HG03045 (cell line): ENCODE results near the gene STK32B.
"Not testable (repeated sequence)": the region's sequence is repeated elsewhere in the genome, so short reads cannot be mapped to it uniquely, and the experiment has no call there.

Experiments
- ATAC-seq: cut with Tn5 transposase; IDR thresholded peaks from one replicate; pipeline ENCODE4 v1.9.1; 2021; ENCODE audit warnings: mild to moderate bottlenecking, moderate library complexity; ENCODE audit not compliant: unreplicated experiment

Gene STK32B

GRCh38 chr4:5051278-5052203 lies at the start of gene STK32B:
Gene STK32B (plus strand): TSS chr4:5051480.
- no peak for ATAC-seq

- not testable (repeated sequence) for ATAC-seq
These were observed 49.6 kb upstream of the STK32B start for GRCh38 chr4:5001641-5002040.

- ATAC-seq, result no peak
These were observed 47.9 kb upstream of the STK32B start for GRCh38 chr4:5003372-5003857.

GRCh38 chr4:5003918-5004317 lies 47.4 kb upstream of the STK32B start:
- ATAC-seq, result no peak

- ATAC-seq, result no peak
These were observed 46.8 kb upstream of the STK32B start for GRCh38 chr4:5004496-5004895.

GRCh38 chr4:5006932-5007331 lies 44.3 kb upstream of the STK32B start:
- ATAC-seq, result not testable (repeated sequence)

GRCh38 chr4:5009796-5010195 lies 41.5 kb upstream of the STK32B start:
- no peak for ATAC-seq

GRCh38 chr4:5010984-5011383 lies 40.3 kb upstream of the STK32B start:
- no peak for ATAC-seq

- no peak for ATAC-seq
These were observed 38.9 kb upstream of the STK32B start for GRCh38 chr4:5012244-5012898.

GRCh38 chr4:5012958-5013357 lies 38.3 kb upstream of the STK32B start:
- no peak for ATAC-seq

GRCh38 chr4:5014007-5014682 lies 37.1 kb upstream of the STK32B start:
- no peak for ATAC-seq

- no peak for ATAC-seq
These were observed 33.2 kb upstream of the STK32B start for GRCh38 chr4:5018096-5018495.

GRCh38 chr4:5018603-5019002 lies 32.7 kb upstream of the STK32B start:
- ATAC-seq, result no peak

- ATAC-seq, result no peak
These were observed 32.0 kb upstream of the STK32B start, which contains the start of gene CYTL1 for GRCh38 chr4:5019274-5019673. Gene CYTL1 (minus strand): TSS chr4:5019458. CDS start chr4:5019445, 13 bp downstream.

- no peak for ATAC-seq
These were observed 31.5 kb upstream of the STK32B start for GRCh38 chr4:5019796-5020195.

- no peak for ATAC-seq
These were observed 30.9 kb upstream of the STK32B start for GRCh38 chr4:5020341-5020740.

- ATAC-seq, result no peak
These were observed 29.7 kb upstream of the STK32B start for GRCh38 chr4:5021546-5021945.

GRCh38 chr4:5024673-5025072 lies 26.6 kb upstream of the STK32B start:
- ATAC-seq, result no peak

- no peak for ATAC-seq
These were observed 24.9 kb upstream of the STK32B start for GRCh38 chr4:5026371-5026770.

- no peak for ATAC-seq
These were observed 23.9 kb upstream of the STK32B start for GRCh38 chr4:5027346-5027745.

GRCh38 chr4:5028480-5028879 lies 22.8 kb upstream of the STK32B start:
- no peak for ATAC-seq
